OCI-LY3 (cell line): ENCODE results near the gene CYTH3.

ENCODE experiments used
- H2AFZ ChIP-seq: fragments of 200-600, 300-600 bp; shearing (Covaris generic); 2 replicates; pipeline ENCODE4 v1.6.0; 2014; ENCODE audit warnings: antibody characterized with exemption, low read depth, low read length
- H3K27ac ChIP-seq: fragments of 200-600, 300-600 bp; sonication (generic); 2 replicates; pipeline ENCODE4 v1.5.1; 2014; ENCODE audit warnings: mild to moderate bottlenecking, low read length, moderate library complexity, mixed read lengths
- H3K27me3 ChIP-seq: fragments of 200-600, 300-600 bp; sonication (generic); 2 replicates; pipeline ENCODE4 v1.6.1; 2014; ENCODE audit warnings: low read depth, low read length, mixed read lengths
- H3K36me3 ChIP-seq: fragments of 200-600, 300-600 bp; sonication (generic); replicated peaks from 2 replicates; pipeline ENCODE3; 2014; ENCODE audit warnings: low read depth, low read length, mixed read lengths
- H3K4me1 ChIP-seq: fragments of 300-600, 200-600 bp; sonication (generic); 2 replicates; pipeline ENCODE4 v1.6.1; 2014; ENCODE audit warnings: low read length, mixed read lengths
- H3K4me2 ChIP-seq: fragments of 200-600, 300-600 bp; sonication (generic); 2 replicates; pipeline ENCODE4 v1.6.1; 2014; ENCODE audit warnings: low read length, mixed read lengths
- H3K4me3 ChIP-seq: fragments of 300-600, 200-600 bp; sonication (generic); 2 replicates; pipeline ENCODE4 v1.5.1; 2014; ENCODE audit warnings: antibody characterized with exemption, mild to moderate bottlenecking, low read length, moderate library complexity
- H3K79me2 ChIP-seq: fragments of 300-600, 200-600 bp; shearing (Covaris generic); 2 replicates; pipeline ENCODE4 v1.6.1; 2014; ENCODE audit warnings: mild to moderate bottlenecking, low read length, mixed read lengths
- H3K9ac ChIP-seq: fragments of 300-600, 200-600 bp; shearing (Covaris generic); 2 replicates; pipeline ENCODE4 v1.6.0; 2014; ENCODE audit warnings: mild to moderate bottlenecking, low read length, moderate library complexity
- H3K9me3 ChIP-seq: fragments of 200-600, 300-600 bp; shearing (Covaris generic); 2 replicates; pipeline ENCODE4 v1.6.1; 2014; ENCODE audit warnings: low read length, mixed read lengths; ENCODE audit not compliant: insufficient read depth
- H4K20me1 ChIP-seq: fragments of 200-600, 300-600 bp; sonication (generic); 2 replicates; pipeline ENCODE4 v1.6.1; 2016; ENCODE audit warnings: low read length, mixed read lengths; ENCODE audit not compliant: insufficient read depth
- CTCF ChIP-seq: fragments of 200-600, 300-600 bp; sonication (generic); IDR thresholded peaks from 2 replicates; pipeline ENCODE4 v1.5.1; 2014; ENCODE audit warnings: antibody characterized with exemption, low read length, low read depth
- EZH2phosphoT487 ChIP-seq: fragments of 200-600 bp; shearing (Covaris generic); IDR thresholded peaks from 2 replicates; pipeline ENCODE4 v1.6.1; 2018; ENCODE audit warnings: antibody characterized with exemption, mixed run types, low read depth

The CYTH3 gene

GRCh38 chr7:6241607-6241973, 30.8 kb downstream of the CYTH3 start:
- Histone ChIP-seq H3K9me3 (no peaks in the 10 kb centered on the region), H2AFZ (no peak overlapping the region), H3K36me3 (no peaks in the 10 kb centered on the region), H3K4me3 (no peak overlapping the region), H4K20me1 (no peaks in the 10 kb centered on the region), H3K4me1 (no peaks in the 10 kb centered on the region), H3K4me2 (no peak overlapping the region), H3K79me2 (no peaks in the 10 kb centered on the region), H3K27me3 (no peaks in the 10 kb centered on the region), H3K9ac (no peak overlapping the region), H3K27ac (no peak overlapping the region)
- TF ChIP-seq EZH2phosphoT487 = no peak
- TF ChIP-seq CTCF = no peak

GRCh38 chr7:6238309-6238925, 34.0 kb downstream of the CYTH3 start:
- H4K20me1 ChIP-seq = no peaks in the 10 kb centered on the region
- H3K4me3 ChIP-seq = no peak overlapping the region
- H3K36me3 ChIP-seq = no peaks in the 10 kb centered on the region
- H3K9me3 ChIP-seq = no peaks in the 10 kb centered on the region
- H3K4me2 ChIP-seq = no peak overlapping the region
- no peak overlapping the region for H2AFZ ChIP-seq
- H3K9ac ChIP-seq = no peak overlapping the region
- no peak for TF ChIP-seq CTCF
- no peak for TF ChIP-seq EZH2phosphoT487
- no peak overlapping the region for H3K27ac ChIP-seq
- H3K79me2 ChIP-seq = no peaks in the 10 kb centered on the region
- H3K27me3 ChIP-seq = no peaks in the 10 kb centered on the region
- no peaks in the 10 kb centered on the region for H3K4me1 ChIP-seq

GRCh38 chr7:6237730-6238129, 34.7 kb downstream of the CYTH3 start:
- H3K36me3 ChIP-seq = no peaks in the 10 kb centered on the region
- H3K27ac ChIP-seq = no peak overlapping the region
- H3K27me3 ChIP-seq = no peaks in the 10 kb centered on the region
- H3K4me3 ChIP-seq = no peak overlapping the region
- no peaks in the 10 kb centered on the region for H3K9me3 ChIP-seq
- H3K4me2 ChIP-seq = no peak overlapping the region
- no peak overlapping the region for H2AFZ ChIP-seq
- H3K9ac ChIP-seq = no peak overlapping the region
- H3K4me1 ChIP-seq = no peaks in the 10 kb centered on the region
- TF ChIP-seq EZH2phosphoT487 (no peak), CTCF (no peak)
- no peaks in the 10 kb centered on the region for H4K20me1 ChIP-seq
- H3K79me2 ChIP-seq = no peaks in the 10 kb centered on the region

- no peak overlapping the region for H2AFZ ChIP-seq
- no peaks in the 10 kb centered on the region for H3K9me3 ChIP-seq
- H4K20me1 ChIP-seq = no peaks in the 10 kb centered on the region
- no peaks in the 10 kb centered on the region for H3K27me3 ChIP-seq
- no peak overlapping the region for H3K4me2 ChIP-seq
- no peaks in the 10 kb centered on the region for H3K4me1 ChIP-seq
- no peaks in the 10 kb centered on the region for H3K36me3 ChIP-seq
- H3K4me3 ChIP-seq = no peak overlapping the region
- TF ChIP-seq CTCF = no peak
- no peak for TF ChIP-seq EZH2phosphoT487
- no peaks in the 10 kb centered on the region for H3K79me2 ChIP-seq
- H3K27ac ChIP-seq = no peak overlapping the region
- H3K9ac ChIP-seq = no peak overlapping the region
These were observed 35.4 kb downstream of the CYTH3 start for GRCh38 chr7:6237011-6237410.
